HG02870 (cell line): Measurements from ENCODE around the gene CRACR2A.

Experiments
- ATAC-seq: cut with Tn5 transposase; IDR thresholded peaks from one replicate; pipeline ENCODE4 v1.9.1; 2021; ENCODE audit warnings: mild to moderate bottlenecking, moderate library complexity; ENCODE audit not compliant: unreplicated experiment

CRACR2A gene

GRCh38 chr12:3692616-3693365, 60.1 kb downstream of the CRACR2A start:
- no peak for ATAC-seq

GRCh38 chr12:3686463-3686862, 66.4 kb downstream of the CRACR2A start:
- no peak for ATAC-seq

- no peak for ATAC-seq
Observed at GRCh38 chr12:3685830-3686229, 67.1 kb downstream of the CRACR2A start.

- ATAC-seq: no peak
Observed at GRCh38 chr12:3684449-3685051, 68.4 kb downstream of the CRACR2A start.

- no peak for ATAC-seq
Observed at GRCh38 chr12:3683670-3684069, 69.2 kb downstream of the CRACR2A start.

GRCh38 chr12:3681595-3682061, 71.3 kb downstream of the CRACR2A start:
- ATAC-seq: no peak

GRCh38 chr12:3680919-3681594, 71.9 kb downstream of the CRACR2A start:
- ATAC-seq: no peak

GRCh38 chr12:3679831-3680230, 73.1 kb downstream of the CRACR2A start:
- no peak for ATAC-seq

- no peak for ATAC-seq
Observed at GRCh38 chr12:3677609-3678008, 75.3 kb downstream of the CRACR2A start.

GRCh38 chr12:3673981-3674708, 78.8 kb downstream of the CRACR2A start:
- no peak for ATAC-seq

GRCh38 chr12:3672113-3672509, 80.8 kb downstream of the CRACR2A start:
- ATAC-seq: no peak

- no peak for ATAC-seq
Observed at GRCh38 chr12:3671330-3672112, 81.4 kb downstream of the CRACR2A start.

- ATAC-seq: no peak
Observed at GRCh38 chr12:3670083-3670620, 82.8 kb downstream of the CRACR2A start.

- ATAC-seq: no peak
Observed at GRCh38 chr12:3669594-3669993, 83.3 kb downstream of the CRACR2A start.

- no peak for ATAC-seq
Observed at GRCh38 chr12:3668479-3669165, 84.3 kb downstream of the CRACR2A start.

- ATAC-seq: no peak
Observed at GRCh38 chr12:3667485-3667884, 85.4 kb downstream of the CRACR2A start.

GRCh38 chr12:3666441-3666840, 86.5 kb downstream of the CRACR2A start:
- no peak for ATAC-seq

GRCh38 chr12:3662521-3662921, 90.4 kb downstream of the CRACR2A start:
- no peak for ATAC-seq

- no peak for ATAC-seq
Observed at GRCh38 chr12:3661028-3661427, 91.9 kb downstream of the CRACR2A start.
